ENCODE results near the gene JAG2. TPM values are rescaled to one million over a fixed set of nuclear protein-coding genes. Genes with fewer than 3 reads are reported as not detected.

JAG2 gene
- total and polyA plus RNA-seq, 4 experiments from 2014 or later = 0.29 to 0.80 TPM; not detected in 2

GRCh38 chr14:105193916-105194782 lies 25.6 kb upstream of the JAG2 start:
- Histone ChIP-seq H3K27ac (ENCODE audit: low read depth, low read length) (no peak overlapping the region), H3K4me3 (ENCODE audit: low read length in 2 of 2) (no peak overlapping the region), H3K9me3 (ENCODE audit: control insufficient read depth in 1 of 2, low read length in 2 of 2) (no peaks in the 10 kb centered on the region), H3K27me3 (ENCODE audit: insufficient read depth, low read length) (peaks cover 8% of the 10 kb centered on the region), H3K36me3 (ENCODE audit: insufficient read depth, low read length) (no peaks in the 10 kb centered on the region), H3K4me1 (ENCODE audit: insufficient read depth, low read length) (peaks cover 47% of the 10 kb centered on the region)
- H3K36me3 Mint-ChIP-seq = no peaks in the 10 kb centered on the region
- peak in 1 of 5 donors; percentile 66 for DNase-seq
- H3K4me3 Mint-ChIP-seq = peak overlapping the region in 7 of 8 donors; percentile 21 to 74 (median 34)
- no peaks in the 10 kb centered on the region for H3K9me3 Mint-ChIP-seq
- intact Hi-C loops (cut with micrococcal nuclease) = loop anchor here (2.0 kb wide), 1 partner anchor 159 kb away; no protein-coding TSS in a partner anchor
- peaks cover 14 to 39% (median 21%) of the 10 kb centered on the region in 4 donors for H3K4me1 Mint-ChIP-seq
- ChIA-PET CTCF (ENCODE audit: partially characterized antibody) (interaction anchor here (0.6 to 2.0 kb wide), 7 partner anchors 9 to 158 kb away, joined by 3 to 7 read pairs (median 4); partner anchors contain the start of gene JAG2), POLR2A (ENCODE audit: partially characterized antibody) (no interaction called here)
- H3K27ac Mint-ChIP-seq = peak overlapping the region in 3 of 7 donors; percentile 64 to 91 (median 79)
- peaks cover 17 to 23% of the 10 kb centered on the region in 2 donors for H3K27me3 Mint-ChIP-seq

DNA sequence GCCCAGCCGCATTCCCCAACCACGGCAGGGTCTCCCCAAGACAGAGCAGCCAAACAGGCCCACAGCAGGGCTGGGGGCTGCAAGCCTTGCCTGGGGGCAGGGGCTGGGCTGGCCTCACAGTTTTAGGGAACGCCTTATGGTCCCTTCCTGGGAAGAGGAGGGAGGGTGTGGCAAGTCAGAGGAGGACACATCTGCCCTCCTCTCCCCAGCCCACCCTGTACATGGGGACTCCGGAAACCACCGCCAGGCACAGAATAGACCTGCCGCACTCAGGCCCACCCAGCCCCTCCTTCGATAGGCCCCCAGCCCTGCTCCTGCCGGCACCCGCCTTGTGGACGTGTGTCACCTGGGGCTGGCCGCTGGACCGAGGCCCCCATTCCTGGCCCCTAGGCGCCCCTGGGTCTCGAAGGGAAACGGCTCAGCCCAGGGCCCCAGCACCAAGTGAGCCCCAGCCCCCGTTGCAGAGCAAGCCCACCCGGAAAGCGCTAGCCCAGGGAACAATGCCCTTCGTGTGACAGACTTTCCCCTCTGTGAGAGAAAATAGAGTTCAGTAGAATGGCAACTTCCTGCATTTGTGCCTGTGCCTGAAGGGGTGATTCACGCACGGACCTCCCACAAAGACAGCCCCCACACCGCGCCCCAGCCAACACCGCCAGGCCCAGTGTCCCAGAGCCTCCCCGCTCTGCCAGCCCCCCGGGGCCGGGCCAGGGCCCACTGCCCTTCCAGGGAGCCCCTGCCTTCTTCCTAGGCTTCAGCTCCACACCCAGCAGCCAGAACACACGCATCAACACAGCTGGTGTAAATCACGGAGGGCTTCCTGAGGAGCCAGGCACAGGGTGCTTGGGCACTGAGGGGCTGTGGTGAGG lies 24.5 kb upstream of the JAG2 start:
- no peak overlapping the region for H3K27ac ChIP-seq (ENCODE audit: low read depth, low read length)
- ChIA-PET CTCF (ENCODE audit: partially characterized antibody) (interaction anchor here (0.6 to 2.0 kb wide), 5 partner anchors 10 to 159 kb away, joined by 3 to 6 read pairs (median 4); partner anchors contain the start of gene JAG2), POLR2A (ENCODE audit: partially characterized antibody) (no interaction called here)
- H3K9me3 Mint-ChIP-seq = peaks cover 0 to 3% (median 0%) of the 10 kb centered on the region in 8 donors
- no peak overlapping the region for H3K27ac Mint-ChIP-seq
- H3K4me1 Mint-ChIP-seq = peaks cover 14 to 35% (median 21%) of the 10 kb centered on the region in 4 donors
- intact Hi-C loops (cut with micrococcal nuclease) = no loop called here
- peaks cover 8% of the 10 kb centered on the region for H3K27me3 ChIP-seq (ENCODE audit: insufficient read depth, low read length)
- H3K4me3 ChIP-seq (ENCODE audit: low read length in 2 of 2) = no peak overlapping the region
- H3K27me3 Mint-ChIP-seq = peaks cover 16 to 17% of the 10 kb centered on the region in 2 donors
- no peaks in the 10 kb centered on the region for H3K9me3 ChIP-seq (ENCODE audit: control insufficient read depth in 1 of 2, low read length in 2 of 2)
- no peak for DNase-seq
- peaks cover 47% of the 10 kb centered on the region for H3K4me1 ChIP-seq (ENCODE audit: insufficient read depth, low read length)
- no peaks in the 10 kb centered on the region for H3K36me3 Mint-ChIP-seq
- H3K36me3 ChIP-seq (ENCODE audit: insufficient read depth, low read length) = no peaks in the 10 kb centered on the region
- peak overlapping the region in 7 of 8 donors; percentile 11 to 74 (median 54) for H3K4me3 Mint-ChIP-seq

- Mint-ChIP-seq H3K4me1 (peaks cover 0 to 7% (median under 1%) of the 10 kb centered on the region in 4 donors), H3K27ac (no peak overlapping the region), H3K36me3 (no peaks in the 10 kb centered on the region), H3K4me3 (no peak overlapping the region), H3K27me3 (peaks cover 4% of the 10 kb centered on the region in 2 donors), H3K9me3 (peaks cover 0 to 4% (median 0%) of the 10 kb centered on the region in 8 donors)
- H3K9me3 ChIP-seq (ENCODE audit: control insufficient read depth in 1 of 2, low read length in 2 of 2) = no peaks in the 10 kb centered on the region
- H3K4me3 ChIP-seq (ENCODE audit: low read length in 2 of 2) = no peak overlapping the region
- CTCF ChIA-PET (ENCODE audit: partially characterized antibody) = interaction anchor here (0.9 to 1.2 kb wide), 3 partner anchors 98 to 164 kb away, joined by 3 to 4 read pairs (median 3); no protein-coding TSS in a partner anchor
- POLR2A ChIA-PET (ENCODE audit: partially characterized antibody) = no interaction called here
- no peak for DNase-seq
- H3K4me1 ChIP-seq (ENCODE audit: insufficient read depth, low read length) = peaks cover 5% of the 10 kb centered on the region
- no peaks in the 10 kb centered on the region for H3K36me3 ChIP-seq (ENCODE audit: insufficient read depth, low read length)
- no peak overlapping the region for H3K27ac ChIP-seq (ENCODE audit: low read depth, low read length)
- intact Hi-C loops (cut with micrococcal nuclease) = no loop called here
- no peaks in the 10 kb centered on the region for H3K27me3 ChIP-seq (ENCODE audit: insufficient read depth, low read length)
Measured at GRCh38 chr14:105187935-105188524, 19.5 kb upstream of the JAG2 start.

DNA sequence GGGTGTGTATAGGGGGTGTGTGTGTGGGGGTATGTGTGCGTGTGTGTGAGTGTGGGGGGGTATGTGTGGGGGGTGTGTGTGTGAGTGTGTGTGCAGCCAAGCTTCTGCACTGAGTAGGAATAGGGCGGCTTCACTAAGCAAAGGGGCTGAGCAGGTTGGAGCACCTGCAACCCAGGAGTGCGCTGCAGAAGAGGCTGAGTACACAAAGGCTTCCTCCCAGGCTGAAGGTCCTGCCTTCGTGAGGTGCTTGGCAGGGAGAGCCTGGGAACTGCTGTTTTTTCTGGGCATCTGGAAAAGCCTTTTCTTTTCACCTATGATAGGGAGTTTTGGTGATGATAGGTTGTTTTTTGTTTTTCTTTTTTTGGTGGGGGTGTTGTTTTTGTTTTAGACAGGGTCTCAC lies 18.5 kb upstream of the JAG2 start:
- ChIA-PET POLR2A (ENCODE audit: partially characterized antibody) (no interaction called here), CTCF (ENCODE audit: partially characterized antibody) (interaction anchor here (0.9 kb wide), 1 partner anchor 165 kb away, joined by 3 read pairs; no protein-coding TSS in a partner anchor)
- Histone ChIP-seq H3K9me3 (ENCODE audit: control insufficient read depth in 1 of 2, low read length in 2 of 2) (no peaks in the 10 kb centered on the region), H3K27ac (ENCODE audit: low read depth, low read length) (no peak overlapping the region), H3K36me3 (ENCODE audit: insufficient read depth, low read length) (no peaks in the 10 kb centered on the region), H3K4me1 (ENCODE audit: insufficient read depth, low read length) (peaks cover 3% of the 10 kb centered on the region), H3K27me3 (ENCODE audit: insufficient read depth, low read length) (no peaks in the 10 kb centered on the region), H3K4me3 (ENCODE audit: low read length in 2 of 2) (no peak overlapping the region)
- no peaks in the 10 kb centered on the region for H3K36me3 Mint-ChIP-seq
- no peak for DNase-seq
- H3K27me3 Mint-ChIP-seq = peaks cover 4% of the 10 kb centered on the region in 2 donors
- intact Hi-C loops (cut with micrococcal nuclease) = no loop called here
- peaks cover 0 to 9% (median 2%) of the 10 kb centered on the region in 4 donors for H3K4me1 Mint-ChIP-seq
- peaks cover 0 to 4% (median 0%) of the 10 kb centered on the region in 8 donors for H3K9me3 Mint-ChIP-seq
- H3K4me3 Mint-ChIP-seq = no peak overlapping the region
- H3K27ac Mint-ChIP-seq = no peak overlapping the region

- ChIA-PET CTCF (ENCODE audit: partially characterized antibody) (no interaction called here), POLR2A (ENCODE audit: partially characterized antibody) (no interaction called here)
- Mint-ChIP-seq H3K4me1 (peaks cover 0 to 12% (median 3%) of the 10 kb centered on the region in 4 donors), H3K27me3 (peaks cover 4% of the 10 kb centered on the region in 2 donors), H3K36me3 (no peaks in the 10 kb centered on the region), H3K27ac (peak overlapping the region in 1 of 7 donors; percentile 15), H3K9me3 (peaks cover 0 to 4% (median 0%) of the 10 kb centered on the region in 8 donors), H3K4me3 (no peak overlapping the region)
- H3K27ac ChIP-seq (ENCODE audit: low read depth, low read length) = no peak overlapping the region
- H3K36me3 ChIP-seq (ENCODE audit: insufficient read depth, low read length) = no peaks in the 10 kb centered on the region
- intact Hi-C loops (cut with micrococcal nuclease) = no loop called here
- H3K4me1 ChIP-seq (ENCODE audit: insufficient read depth, low read length) = peaks cover 12% of the 10 kb centered on the region
- DNase-seq = no peak
- H3K27me3 ChIP-seq (ENCODE audit: insufficient read depth, low read length) = no peaks in the 10 kb centered on the region
- H3K9me3 ChIP-seq (ENCODE audit: control insufficient read depth in 1 of 2, low read length in 2 of 2) = no peaks in the 10 kb centered on the region
- no peak overlapping the region for H3K4me3 ChIP-seq (ENCODE audit: low read length in 2 of 2)
Measured at GRCh38 chr14:105185973-105186372, 17.4 kb upstream of the JAG2 start.

- Histone ChIP-seq H3K4me1 (ENCODE audit: insufficient read depth, low read length) (peaks cover 19% of the 10 kb centered on the region), H3K4me3 (ENCODE audit: low read length in 2 of 2) (no peak overlapping the region), H3K9me3 (ENCODE audit: control insufficient read depth in 1 of 2, low read length in 2 of 2) (no peaks in the 10 kb centered on the region), H3K36me3 (ENCODE audit: insufficient read depth, low read length) (no peaks in the 10 kb centered on the region), H3K27me3 (ENCODE audit: insufficient read depth, low read length) (no peaks in the 10 kb centered on the region), H3K27ac (ENCODE audit: low read depth, low read length) (no peak overlapping the region)
- Mint-ChIP-seq H3K27me3 (peaks cover 4% of the 10 kb centered on the region in 2 donors), H3K36me3 (no peaks in the 10 kb centered on the region), H3K9me3 (peaks cover 0 to 4% (median 0%) of the 10 kb centered on the region in 8 donors), H3K27ac (no peak overlapping the region), H3K4me1 (peaks cover 1 to 13% (median 8%) of the 10 kb centered on the region in 4 donors), H3K4me3 (no peak overlapping the region)
- CTCF ChIA-PET (ENCODE audit: partially characterized antibody) = no interaction called here
- intact Hi-C loops (cut with micrococcal nuclease) = no loop called here
- no peak for DNase-seq
- POLR2A ChIA-PET (ENCODE audit: partially characterized antibody) = no interaction called here
Measured at GRCh38 chr14:105185001-105185400, 16.4 kb upstream of the JAG2 start.

Data from CD4-positive, alpha-beta memory T cell (primary cell).